ENCODE data around the gene CDH4.
"Not testable (repeated sequence)": the region's sequence is repeated elsewhere in the genome, so short reads cannot be mapped to it uniquely, and the experiment has no call there.

CDH4 gene

DNA sequence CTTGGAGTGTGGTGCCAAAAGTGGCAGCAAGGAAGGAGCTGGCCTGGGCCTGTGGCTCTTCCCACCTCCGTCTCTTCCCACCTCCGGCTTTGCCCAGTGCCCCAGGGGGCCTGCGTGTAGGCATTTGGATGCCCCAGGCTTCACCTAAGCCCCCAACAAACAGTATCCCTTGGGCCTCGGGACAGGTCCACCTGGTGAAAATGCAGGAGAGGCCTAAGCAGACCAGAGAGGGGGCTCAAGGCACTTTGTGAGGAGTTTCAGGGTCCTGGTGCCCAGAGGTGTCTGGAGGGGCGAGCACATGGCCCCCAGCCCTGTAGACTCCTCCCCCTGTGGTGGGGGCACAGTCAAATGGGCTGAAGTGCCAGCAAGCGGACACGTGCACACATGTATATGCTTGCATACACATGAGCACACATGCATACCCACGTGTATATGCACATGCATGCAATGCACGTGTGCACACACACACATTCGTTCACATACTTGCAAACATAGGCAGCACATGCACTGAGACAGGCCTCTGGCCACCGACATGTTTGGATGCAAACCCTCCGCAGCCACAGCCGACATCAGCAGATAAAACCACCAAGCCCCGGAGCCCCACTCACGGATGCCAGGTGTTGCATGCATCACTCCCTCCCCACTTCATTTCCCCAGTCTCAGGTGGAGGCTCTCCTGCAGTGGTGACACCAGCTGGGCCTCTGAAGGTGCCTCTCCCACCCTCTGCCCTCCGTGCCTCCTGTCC lies 689.1 kb downstream of the CDH4 start:
- peak; percentile 48 for DNase-seq

DNA sequence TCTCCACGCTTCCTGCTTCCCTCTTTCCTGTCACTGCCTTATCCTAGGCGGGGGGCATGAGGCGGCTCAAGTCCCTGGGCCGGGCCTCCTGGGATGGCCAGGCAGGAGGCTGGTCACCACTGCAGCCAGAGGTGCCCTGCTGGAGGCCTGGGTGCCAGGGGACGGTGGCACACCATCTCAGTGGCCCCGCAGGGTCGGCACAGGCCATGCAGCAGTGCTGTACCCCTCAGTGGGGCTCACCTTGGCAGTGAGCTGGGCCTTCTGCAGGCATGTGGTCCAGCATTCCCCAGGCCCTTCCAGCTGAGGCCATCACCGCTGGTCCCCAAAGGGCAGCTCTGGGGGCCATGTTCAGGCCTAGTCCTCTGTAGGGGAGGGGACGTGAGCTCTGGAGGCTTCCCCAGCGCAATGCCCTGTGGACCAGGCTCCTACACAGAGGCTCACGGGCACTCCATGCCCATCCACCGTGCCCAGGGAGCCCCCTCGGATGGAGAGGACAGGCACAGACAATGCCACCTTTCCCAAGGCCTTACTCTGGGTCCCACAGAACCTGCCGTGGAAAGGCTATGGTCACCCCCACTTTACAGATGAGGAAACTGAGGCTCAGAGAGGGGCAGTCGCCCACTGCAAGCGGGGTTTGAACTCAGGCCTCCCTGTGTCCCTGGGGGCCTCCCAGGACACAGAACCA lies 689.8 kb downstream of the CDH4 start:
- peak; percentile 56 for DNase-seq

DNA sequence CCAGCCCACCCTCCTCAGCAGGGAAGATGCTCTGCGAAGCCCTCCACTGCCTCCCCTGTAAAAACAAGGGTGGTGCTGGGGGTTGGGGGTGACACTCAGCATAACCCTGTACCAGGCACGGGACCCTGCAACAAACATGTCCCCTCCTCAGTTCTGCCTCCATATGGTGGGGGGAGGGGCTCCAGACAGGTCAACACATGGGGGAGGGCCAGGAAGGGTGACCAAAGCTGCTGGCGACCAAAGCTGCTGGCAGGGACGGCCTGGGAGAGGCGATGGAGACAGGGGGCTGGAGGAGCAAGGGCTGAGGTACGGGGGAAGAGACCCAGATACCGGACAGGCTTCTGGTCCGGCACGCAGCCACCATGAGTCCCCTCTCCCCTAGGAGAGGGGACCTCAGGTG lies 690.5 kb downstream of the CDH4 start:
- peak; percentile 53 for DNase-seq

DNA sequence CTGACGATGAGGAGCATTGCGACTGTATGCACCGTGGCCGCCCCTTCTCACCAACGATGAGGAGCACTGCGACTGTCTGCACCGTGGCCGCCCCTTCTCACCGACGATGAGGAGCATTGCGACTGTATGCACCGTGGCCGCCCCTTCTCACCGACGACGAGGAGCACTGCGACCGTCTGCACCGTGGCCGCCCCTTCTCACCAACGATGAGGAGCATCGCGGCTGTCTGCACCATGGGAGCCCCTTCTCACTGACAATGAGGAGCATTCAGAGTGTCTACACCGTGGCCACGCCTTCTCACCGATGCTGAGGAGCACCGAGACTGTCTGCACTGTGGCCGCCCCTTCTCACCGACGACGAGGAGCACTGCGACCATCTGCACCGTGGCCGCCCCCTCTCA lies 692.9 kb downstream of the CDH4 start:
- DNase-seq: not testable (repeated sequence)

DNA sequence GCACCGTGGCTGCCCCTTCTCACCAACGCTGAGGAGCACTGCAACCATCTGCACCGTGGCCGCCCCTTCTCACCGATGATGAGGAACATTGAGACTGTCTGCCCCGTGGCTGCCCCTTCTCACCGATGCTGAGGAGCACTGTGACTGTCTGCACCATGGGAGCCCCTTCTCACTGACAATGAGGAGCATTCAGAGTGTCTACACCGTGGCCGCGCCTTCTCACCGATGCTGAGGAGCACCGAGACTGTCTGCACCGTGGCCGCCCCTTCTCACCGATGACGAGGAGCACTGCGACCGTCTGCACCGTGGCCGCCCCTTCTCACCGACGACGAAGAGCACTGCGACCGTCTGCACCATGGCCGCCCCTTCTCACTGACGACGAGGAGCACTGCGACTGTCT lies 693.4 kb downstream of the CDH4 start:
- DNase-seq: not testable (repeated sequence)

DNA sequence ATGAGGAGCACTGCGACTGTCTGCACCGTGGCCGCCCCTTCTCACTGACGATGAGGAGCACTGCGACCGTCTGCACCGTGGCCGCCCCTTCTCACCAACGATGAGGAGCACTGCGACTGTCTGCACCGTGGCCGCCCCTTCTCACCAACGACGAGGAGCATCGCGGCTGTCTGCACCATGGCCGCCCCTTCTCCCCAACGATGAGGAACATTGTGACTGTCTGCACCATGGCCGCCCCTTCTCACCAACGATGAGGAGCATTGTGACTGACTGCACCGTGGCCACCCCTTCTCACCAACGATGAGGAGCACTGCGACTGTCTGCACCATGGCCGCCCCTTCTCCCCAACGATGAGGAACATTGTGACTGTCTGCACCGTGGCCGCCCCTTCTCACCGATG lies 696.0 kb downstream of the CDH4 start:
- peak; percentile 47 for DNase-seq

DNA sequence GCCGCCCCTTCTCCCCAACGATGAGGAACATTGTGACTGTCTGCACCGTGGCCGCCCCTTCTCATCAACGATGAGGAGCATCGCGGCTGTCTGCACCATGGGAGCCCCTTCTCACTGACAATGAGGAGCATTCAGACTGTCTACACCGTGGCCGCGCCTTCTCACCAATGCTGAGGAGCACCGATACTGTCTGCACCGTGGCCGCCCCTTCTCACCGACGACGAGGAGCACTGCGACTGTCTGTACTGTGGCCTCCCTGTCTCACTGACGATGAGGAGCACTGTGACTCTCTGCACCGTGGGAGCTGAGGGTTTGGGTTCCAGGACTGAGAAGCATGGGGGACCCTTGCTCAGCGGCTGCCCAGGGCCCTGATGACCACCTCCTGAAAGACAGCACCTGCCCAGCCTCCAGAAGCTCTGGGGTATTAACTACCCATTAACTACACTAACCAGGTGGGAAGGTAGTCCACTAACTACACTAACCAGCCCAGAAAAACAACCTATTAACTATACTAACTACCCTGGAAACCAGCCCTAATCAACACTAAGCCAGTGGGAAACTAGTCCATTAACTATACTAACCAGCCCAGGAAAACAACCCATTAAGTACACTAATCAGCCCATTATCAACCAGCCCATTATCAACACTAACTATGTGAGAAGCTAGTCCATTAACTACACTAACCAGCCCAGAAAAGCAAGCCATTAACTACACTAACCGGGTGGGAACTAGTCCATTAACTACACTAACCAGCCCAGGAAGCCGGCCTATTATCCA lies 696.7 kb downstream of the CDH4 start:
- peak; percentile 17 for DNase-seq

GRCh38 chr20:61949363-61949713 lies 697.3 kb downstream of the CDH4 start:
- DNase-seq: peak; percentile 43

DNA sequence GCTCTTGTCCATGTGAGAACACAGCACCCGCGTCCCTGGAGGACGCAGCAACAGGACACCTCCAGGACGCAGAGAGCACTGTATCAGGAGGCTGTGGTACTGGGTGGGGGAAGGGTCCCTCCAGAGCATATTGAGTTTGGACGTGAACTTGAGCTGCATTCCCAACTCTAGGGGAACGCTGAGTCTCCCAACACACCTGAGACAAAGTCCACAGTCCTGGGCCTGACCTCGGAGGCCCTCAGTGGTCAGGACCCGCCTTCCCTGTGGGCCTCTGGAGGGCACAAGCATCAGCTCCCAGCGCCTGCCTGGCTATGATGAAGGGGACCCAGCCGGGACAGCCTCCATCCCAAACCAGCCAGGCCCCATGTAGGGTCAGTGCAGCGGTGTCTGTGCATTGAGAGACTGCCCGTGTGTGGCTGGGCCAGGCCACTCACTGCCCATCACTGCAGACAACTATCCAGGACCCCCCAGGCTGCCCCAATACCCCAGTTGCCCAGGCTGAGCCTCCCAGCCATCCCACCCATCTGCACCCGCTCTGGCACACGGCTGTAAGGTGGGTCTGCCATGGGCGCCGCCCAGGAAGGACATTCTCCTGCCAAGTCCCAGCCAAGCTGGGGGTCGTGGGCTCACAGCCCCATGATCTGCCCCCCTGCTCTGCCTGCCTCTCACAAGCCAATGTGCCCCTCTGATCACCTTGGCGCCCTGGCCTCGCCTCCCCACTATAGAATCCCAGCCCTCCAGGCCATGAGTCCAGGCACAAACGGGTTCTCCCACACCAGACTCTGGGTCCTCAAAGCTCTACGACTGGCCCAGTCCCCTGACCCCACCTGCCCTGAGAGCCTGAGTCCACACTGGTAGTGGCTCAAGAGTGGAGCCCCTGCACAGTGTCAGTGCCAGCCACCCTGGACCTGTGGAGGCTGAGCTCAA lies 697.9 kb downstream of the CDH4 start:
- peak; percentile 59 for DNase-seq

DNA sequence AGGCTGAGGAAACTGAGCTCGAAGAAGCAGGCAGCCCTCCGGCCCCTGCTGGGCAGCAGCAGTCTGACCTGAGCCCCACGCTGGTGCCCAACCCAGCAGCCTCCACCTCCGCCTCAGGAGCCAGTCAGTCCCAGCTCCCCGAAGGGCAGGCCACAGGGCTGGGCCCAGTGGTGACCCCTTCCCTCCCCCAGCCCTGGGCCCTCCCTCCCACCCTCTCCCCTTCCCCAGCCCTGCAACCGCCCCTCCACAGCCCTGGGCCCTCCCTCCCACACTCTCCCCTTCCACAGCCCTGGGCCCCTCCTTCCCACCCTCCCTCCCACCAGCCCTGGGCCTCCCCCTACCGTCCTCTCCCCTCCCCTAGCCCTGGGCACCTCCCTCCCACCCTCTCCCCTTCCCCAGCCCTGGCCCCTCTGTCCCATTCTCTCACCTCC lies 698.6 kb downstream of the CDH4 start:
- DNase-seq: no peak

DNA sequence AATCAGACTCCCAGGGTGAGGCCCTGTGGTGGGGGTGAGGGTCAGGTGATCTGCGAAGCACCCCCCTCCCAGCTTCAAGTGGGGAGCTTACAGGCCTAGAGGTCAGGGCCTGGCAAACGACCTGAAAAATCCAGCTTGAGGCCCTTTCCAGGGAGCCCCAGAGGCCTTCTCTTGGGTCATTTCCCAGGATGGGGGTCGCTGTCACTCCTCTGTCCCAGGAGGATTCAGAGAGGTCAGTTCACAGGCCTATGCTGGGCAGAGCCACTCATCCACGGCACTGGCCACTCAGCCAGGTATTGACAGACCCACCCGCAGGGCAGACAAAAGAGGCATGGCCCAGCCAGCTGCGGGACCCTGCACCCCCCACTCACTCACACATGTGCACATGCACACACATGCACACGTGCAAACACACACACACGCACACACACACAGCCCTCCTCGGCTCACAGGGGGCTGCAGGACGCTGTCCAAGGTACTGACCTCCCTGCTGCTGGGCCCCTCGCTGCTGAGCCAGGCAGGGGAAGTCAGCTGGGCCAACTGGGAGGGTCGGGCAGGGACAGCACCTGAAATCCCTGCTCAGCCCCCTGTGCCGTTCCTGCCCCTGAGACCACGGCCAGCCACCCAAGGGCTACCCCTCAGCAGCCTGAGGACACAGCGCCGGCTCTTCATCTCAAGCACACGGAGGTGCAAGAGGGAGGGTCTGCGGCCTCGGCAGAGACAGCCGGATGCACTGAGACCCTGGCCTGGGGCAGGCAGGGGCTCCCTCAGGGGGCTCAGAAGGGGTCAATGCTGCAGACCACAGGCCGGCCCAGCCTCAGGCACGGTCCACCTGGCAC lies 699.9 kb downstream of the CDH4 start:
- peak; percentile 59 for DNase-seq

- DNase-seq: peak; percentile 34
These were observed 701.3 kb downstream of the CDH4 start for GRCh38 chr20:61953037-61954021.

- peak; percentile 31 for DNase-seq
These were observed 702.4 kb downstream of the CDH4 start for GRCh38 chr20:61954276-61955021.

DNA sequence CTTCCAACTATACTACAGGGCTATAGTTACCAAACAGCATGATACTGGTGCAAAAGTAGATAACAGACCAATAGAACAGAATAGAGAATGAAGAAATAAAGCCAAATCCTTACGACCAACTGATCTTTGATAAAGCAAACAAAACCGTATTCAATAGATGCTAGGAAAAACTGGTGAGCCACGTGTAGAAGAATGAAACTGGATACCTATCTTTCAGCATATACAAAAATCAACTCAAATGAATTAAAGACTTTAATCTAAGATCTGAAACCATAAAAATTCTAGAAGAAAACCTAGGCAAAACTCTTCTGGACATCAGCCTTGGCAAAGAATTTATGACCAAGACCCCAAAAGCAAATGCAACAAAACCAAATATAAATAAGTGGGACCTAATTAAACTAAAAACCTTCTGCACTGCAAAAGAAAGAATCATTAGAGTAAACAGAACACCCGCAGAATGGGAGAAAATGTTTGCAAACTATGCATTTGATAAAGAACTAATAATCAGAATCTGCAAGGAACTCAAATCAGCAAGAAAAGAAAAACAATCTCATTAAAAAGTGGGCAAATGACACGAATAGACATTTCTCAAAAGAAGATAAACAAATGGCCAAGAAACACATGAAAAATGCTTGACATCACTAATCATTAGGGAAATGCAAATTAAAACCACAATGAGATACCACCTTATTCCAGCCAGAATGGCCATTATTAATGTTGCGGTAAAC lies 703.8 kb downstream of the CDH4 start:
- no peak for DNase-seq

GRCh38 chr20:61956396-61957342 lies 704.6 kb downstream of the CDH4 start:
- DNase-seq: no peak

DNA sequence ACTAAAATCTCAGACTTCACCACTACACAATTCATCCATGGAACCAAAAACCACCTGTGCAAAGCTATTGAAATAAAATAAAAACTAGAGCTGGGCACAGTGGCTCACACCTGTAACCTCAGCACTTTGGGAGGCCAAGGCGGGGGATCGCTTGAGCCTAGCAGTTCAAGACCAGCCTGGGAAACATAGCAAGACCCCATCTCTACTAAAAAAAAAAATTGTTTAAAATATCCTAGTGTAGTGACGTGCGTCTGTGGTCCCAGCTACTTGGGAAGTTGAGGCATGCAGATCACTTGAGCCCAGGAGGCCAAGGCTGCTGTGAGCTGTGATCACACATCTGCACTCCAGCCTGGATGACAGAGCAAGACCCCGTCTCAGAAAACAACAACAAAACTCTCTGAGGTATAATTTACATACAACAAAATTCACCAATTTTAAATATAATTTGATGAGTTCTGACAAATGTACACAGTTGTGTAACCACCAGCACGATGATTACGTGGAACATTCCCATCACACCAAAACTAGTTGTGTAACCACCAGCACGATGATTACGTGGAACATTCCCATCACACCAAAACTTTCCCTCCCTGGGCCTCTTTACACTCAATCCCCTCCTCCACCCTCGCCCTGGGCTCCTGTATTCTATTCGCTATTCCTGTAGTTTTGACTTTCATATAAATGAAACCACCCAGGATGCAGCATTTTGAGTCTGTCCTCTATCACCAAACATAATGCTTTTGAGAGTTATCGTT lies 706.1 kb downstream of the CDH4 start:
- peak; percentile 28 for DNase-seq
